DND-41 (cell line): ENCODE measurements around the gene PIP4K2A.

Source experiments
- ATAC-seq: fragments of 200-7000 bp; cut with Tn5 transposase; 3 replicates; pipeline ENCODE4 v1.9.1; 2021; ENCODE audit warnings: low read depth; ENCODE audit not compliant: insufficient read depth
- DNase-seq: peaks from one replicate; pipeline ENCODE4 v3.0.0-alpha.2; 2020
- H2AFZ ChIP-seq: 2 replicates; pipeline ENCODE4 v1.6.0; 2012; ENCODE audit warnings: low read depth, low read length
- H3K27ac ChIP-seq: 2 replicates; pipeline ENCODE4 v1.5.1; 2012; ENCODE audit warnings: low read length, inconsistent platforms
- H3K27me3 ChIP-seq: fragments of 200-600 bp; sonication (generic); 2 replicates; pipeline ENCODE4 v1.6.0; 2012; ENCODE audit warnings: low read length, mild to moderate bottlenecking, inconsistent platforms; ENCODE audit not compliant: insufficient read depth, poor library complexity
- H3K36me3 ChIP-seq: 2 replicates; pipeline ENCODE4 v1.5.1; 2012; ENCODE audit warnings: low read length, inconsistent platforms; ENCODE audit not compliant: insufficient read depth
- H3K4me1 ChIP-seq: 2 replicates; pipeline ENCODE4 v1.5.1; 2012; ENCODE audit warnings: mild to moderate bottlenecking, low read length; ENCODE audit not compliant: insufficient read depth
- H3K4me2 ChIP-seq: 2 replicates; pipeline ENCODE4 v1.6.0; 2012; ENCODE audit warnings: mild to moderate bottlenecking, moderate library complexity, low read length, inconsistent platforms; ENCODE audit not compliant: insufficient read depth
- H3K4me3 ChIP-seq, 2 experiments: fragments of 200-600 bp in 1 of 2; shearing (Covaris generic) in 1 of 2; 2 replicates each; pipeline ENCODE4 v1.5.1; 2012 to 2016; ENCODE audit warnings: inconsistent platforms in 2 of 2, low read length in 2 of 2, mild to moderate bottlenecking in 2 of 2, low read depth in 1 of 2, moderate library complexity in 1 of 2
- H3K79me2 ChIP-seq: 2 replicates; pipeline ENCODE4 v1.6.0; 2012; ENCODE audit warnings: low read length, inconsistent platforms; ENCODE audit not compliant: insufficient read depth
- H3K9ac ChIP-seq: 2 replicates; pipeline ENCODE4 v1.6.0; 2012; ENCODE audit warnings: low read depth, mild to moderate bottlenecking, inconsistent platforms, low read length, moderate library complexity
- H3K9me3 ChIP-seq: 2 replicates; pipeline ENCODE4 v1.5.1; 2012; ENCODE audit warnings: low read length, moderate library complexity, mild to moderate bottlenecking, inconsistent platforms; ENCODE audit not compliant: insufficient read depth, severe bottlenecking
- H4K20me1 ChIP-seq: 2 replicates; pipeline ENCODE4 v1.6.0; 2012; ENCODE audit warnings: low read length; ENCODE audit not compliant: insufficient read depth
- CTCF ChIP-seq: IDR thresholded peaks from 2 replicates; pipeline ENCODE4 v1.5.1; 2012; ENCODE audit warnings: borderline replicate concordance, low read length, moderate library complexity, mild to moderate bottlenecking; ENCODE audit not compliant: poor library complexity, severe bottlenecking; ENCODE audit errors: extremely low read depth
- EZH2 ChIP-seq: IDR thresholded peaks from 3 replicates; pipeline ENCODE4 v1.6.1; 2012; ENCODE audit warnings: borderline replicate concordance, low read depth, mild to moderate bottlenecking, moderate library complexity, low read length, inconsistent platforms; ENCODE audit not compliant: severe bottlenecking

The PIP4K2A gene

GRCh38 chr10:22491480-22491879 is 222.9 kb downstream of the PIP4K2A start:
- no peak for TF ChIP-seq CTCF
- TF ChIP-seq EZH2, result no peak
- no peak overlapping the region for H3K4me3 ChIP-seq
- H3K79me2 ChIP-seq, result no peaks in the 10 kb centered on the region
- H3K9ac ChIP-seq, result no peak overlapping the region
- no peak overlapping the region for H2AFZ ChIP-seq
- no peak overlapping the region for H3K4me2 ChIP-seq
- H3K36me3 ChIP-seq, result no peaks in the 10 kb centered on the region
- peak; percentile 43 for DNase-seq
- H3K4me1 ChIP-seq, result peaks cover 21% of the 10 kb centered on the region
- no peaks in the 10 kb centered on the region for H4K20me1 ChIP-seq
- peak overlapping the region; percentile 52; the same call in 1 of the 2 replicates for H3K27ac ChIP-seq
- no peaks in the 10 kb centered on the region for H3K9me3 ChIP-seq
- H3K27me3 ChIP-seq, result peaks cover under 1% of the 10 kb centered on the region
- peak; percentile 55 for ATAC-seq

- no peaks in the 10 kb centered on the region for H3K27me3 ChIP-seq
- ATAC-seq, result no peak
- no peak overlapping the region for H2AFZ ChIP-seq
- no peak for DNase-seq
- peaks cover 21% of the 10 kb centered on the region for H3K4me1 ChIP-seq
- no peaks in the 10 kb centered on the region for H3K9me3 ChIP-seq
- no peak overlapping the region for H3K27ac ChIP-seq
- H3K4me2 ChIP-seq, result no peak overlapping the region
- H3K9ac ChIP-seq, result no peak overlapping the region
- no peaks in the 10 kb centered on the region for H3K79me2 ChIP-seq
- H4K20me1 ChIP-seq, result no peaks in the 10 kb centered on the region
- no peak for TF ChIP-seq CTCF
- TF ChIP-seq EZH2, result no peak
- H3K4me3 ChIP-seq, result no peak overlapping the region
- no peaks in the 10 kb centered on the region for H3K36me3 ChIP-seq
These were observed 224.4 kb downstream of the PIP4K2A start for GRCh38 chr10:22489975-22490374.

GRCh38 chr10:22489467-22489866 is 224.9 kb downstream of the PIP4K2A start:
- Histone ChIP-seq H3K9me3 (no peaks in the 10 kb centered on the region), H2AFZ (no peak overlapping the region), H3K27ac (no peak overlapping the region), H3K4me1 (peaks cover 21% of the 10 kb centered on the region), H3K4me3 (no peak overlapping the region), H3K79me2 (no peaks in the 10 kb centered on the region), H4K20me1 (no peaks in the 10 kb centered on the region), H3K27me3 (no peaks in the 10 kb centered on the region), H3K9ac (no peak overlapping the region), H3K4me2 (no peak overlapping the region), H3K36me3 (no peaks in the 10 kb centered on the region)
- no peak for DNase-seq
- ATAC-seq, result no peak
- TF ChIP-seq EZH2 (no peak), CTCF (no peak)

GRCh38 chr10:22486431-22486830 is 227.9 kb downstream of the PIP4K2A start:
- Histone ChIP-seq H3K27me3 (no peaks in the 10 kb centered on the region), H3K9ac (no peak overlapping the region), H2AFZ (no peak overlapping the region), H3K79me2 (no peaks in the 10 kb centered on the region), H3K4me1 (peaks cover 8% of the 10 kb centered on the region), H3K9me3 (no peaks in the 10 kb centered on the region), H3K4me2 (no peak overlapping the region), H3K27ac (no peak overlapping the region), H4K20me1 (no peaks in the 10 kb centered on the region), H3K4me3 (no peak overlapping the region), H3K36me3 (no peaks in the 10 kb centered on the region)
- DNase-seq, result no peak
- TF ChIP-seq CTCF (no peak), EZH2 (no peak)
- no peak for ATAC-seq
